Tibial nerve (tissue), 4 donors: Measurements from ENCODE around the gene ZNF775.

ENCODE experiments used
- EP300 ChIP-seq, 2 donors: sonication (generic); formaldehyde crosslinking; IDR thresholded peaks; one replicate each; pipeline ENCODE4 v1.6.1; 2017; ENCODE audit warnings: antibody characterized with exemption in 2 of 2, mild to moderate bottlenecking in 1 of 2
- POLR2A ChIP-seq, 2 donors: fragments of 450-650 bp; IDR thresholded peaks; one replicate each; pipeline ENCODE4 v1.6.1; 2017; ENCODE audit warnings: antibody characterized with exemption in 2 of 2, mild to moderate bottlenecking in 2 of 2, moderate library complexity in 2 of 2
- TF ChIP-seq, protein P1 (sequence below), 5 experiments: fragments of 200-600 bp in 3 of 5; fragments of 450-650 bp in 2 of 5; sonication (generic) in 3 of 5; IDR thresholded peaks; one replicate each; pipeline ENCODE4 v1.5.1; 2016 to 2019; ENCODE audit warnings: antibody characterized with exemption in 5 of 5, mild to moderate bottlenecking in 3 of 5, moderate library complexity in 2 of 5

DNA sequence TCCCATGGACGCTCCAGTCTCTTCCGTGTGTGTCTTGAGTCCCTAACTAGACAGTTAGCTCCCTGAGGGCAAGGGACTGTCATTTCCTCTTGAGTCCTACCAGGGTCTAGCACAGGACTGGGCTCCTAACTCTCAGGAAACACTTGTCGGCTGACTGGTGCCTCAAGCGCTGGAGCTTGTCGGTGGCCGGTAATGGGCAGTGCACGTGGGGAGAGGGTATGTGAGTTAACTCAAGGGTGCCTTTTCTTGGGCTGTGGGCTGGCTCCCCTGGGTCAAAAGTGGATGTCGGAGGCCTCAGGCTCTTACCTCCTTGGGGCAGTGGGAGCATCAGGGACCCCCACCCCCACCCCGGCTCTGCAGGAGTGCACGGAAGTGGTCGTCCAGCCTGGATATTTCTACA lies 32.9 kb downstream of the ZNF775 start:
- TF ChIP-seq, protein P1, sequence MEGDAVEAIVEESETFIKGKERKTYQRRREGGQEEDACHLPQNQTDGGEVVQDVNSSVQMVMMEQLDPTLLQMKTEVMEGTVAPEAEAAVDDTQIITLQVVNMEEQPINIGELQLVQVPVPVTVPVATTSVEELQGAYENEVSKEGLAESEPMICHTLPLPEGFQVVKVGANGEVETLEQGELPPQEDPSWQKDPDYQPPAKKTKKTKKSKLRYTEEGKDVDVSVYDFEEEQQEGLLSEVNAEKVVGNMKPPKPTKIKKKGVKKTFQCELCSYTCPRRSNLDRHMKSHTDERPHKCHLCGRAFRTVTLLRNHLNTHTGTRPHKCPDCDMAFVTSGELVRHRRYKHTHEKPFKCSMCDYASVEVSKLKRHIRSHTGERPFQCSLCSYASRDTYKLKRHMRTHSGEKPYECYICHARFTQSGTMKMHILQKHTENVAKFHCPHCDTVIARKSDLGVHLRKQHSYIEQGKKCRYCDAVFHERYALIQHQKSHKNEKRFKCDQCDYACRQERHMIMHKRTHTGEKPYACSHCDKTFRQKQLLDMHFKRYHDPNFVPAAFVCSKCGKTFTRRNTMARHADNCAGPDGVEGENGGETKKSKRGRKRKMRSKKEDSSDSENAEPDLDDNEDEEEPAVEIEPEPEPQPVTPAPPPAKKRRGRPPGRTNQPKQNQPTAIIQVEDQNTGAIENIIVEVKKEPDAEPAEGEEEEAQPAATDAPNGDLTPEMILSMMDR (IDR thresholded peaks at IDR 0.05), result no peak
- no peak for TF ChIP-seq POLR2A (IDR thresholded peaks at IDR 0.05)
- no peak for TF ChIP-seq EP300 (IDR thresholded peaks at IDR 0.05)
